CD4-positive, alpha-beta T cell treated with Interleukin-15 for 1 hour (primary cell): Measurements from ENCODE around the gene CPNE5.
"Not testable (repeated sequence)": the region's sequence is repeated elsewhere in the genome, so short reads cannot be mapped to it uniquely, and the experiment has no call there.

ENCODE experiments used
- DNase-seq: peaks from one replicate; pipeline ENCODE4 v3.0.0-alpha.2; 2020

Gene CPNE5

GRCh38 chr6:36739947-36740817, 99.1 kb downstream of the CPNE5 start:
- DNase-seq: no peak

GRCh38 chr6:36738108-36738507, 101.1 kb downstream of the CPNE5 start:
- DNase-seq: no peak

GRCh38 chr6:36737043-36737785, 102.0 kb downstream of the CPNE5 start:
- no peak for DNase-seq

- DNase-seq: peak; percentile 55
Measured at GRCh38 chr6:36735110-36736071, 103.9 kb downstream of the CPNE5 start.

DNA sequence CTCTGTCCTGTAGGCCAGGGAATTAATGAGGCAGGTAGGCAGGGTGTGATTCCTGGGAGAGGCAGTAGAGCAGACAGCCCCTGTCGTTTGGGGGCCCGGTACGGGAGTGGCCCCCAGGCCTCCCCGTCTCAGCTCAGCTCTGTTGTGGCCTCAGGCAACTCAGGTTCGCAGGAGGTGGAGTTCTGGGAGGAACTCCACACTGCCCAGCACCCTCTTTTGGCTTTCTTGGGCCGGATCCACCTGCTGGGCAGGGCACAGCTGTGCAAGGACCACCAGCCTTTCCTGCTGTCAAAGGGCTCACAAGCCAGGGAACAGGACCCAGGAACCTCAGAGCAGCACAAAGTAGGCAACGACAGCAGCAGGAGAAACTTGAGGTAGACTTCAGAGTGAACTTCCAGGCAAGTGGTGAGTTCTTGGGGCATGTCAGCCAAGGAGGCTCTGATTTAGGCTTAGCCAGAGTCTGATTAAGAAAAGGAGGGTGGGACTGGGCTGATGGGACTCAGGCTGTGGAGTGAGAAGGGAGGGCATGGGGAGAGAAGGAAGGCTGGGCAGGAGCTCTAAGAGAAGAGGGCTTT, 104.7 kb downstream of the CPNE5 start:
- no peak for DNase-seq

- no peak for DNase-seq
Measured at GRCh38 chr6:36733300-36733699, 105.9 kb downstream of the CPNE5 start.

DNA sequence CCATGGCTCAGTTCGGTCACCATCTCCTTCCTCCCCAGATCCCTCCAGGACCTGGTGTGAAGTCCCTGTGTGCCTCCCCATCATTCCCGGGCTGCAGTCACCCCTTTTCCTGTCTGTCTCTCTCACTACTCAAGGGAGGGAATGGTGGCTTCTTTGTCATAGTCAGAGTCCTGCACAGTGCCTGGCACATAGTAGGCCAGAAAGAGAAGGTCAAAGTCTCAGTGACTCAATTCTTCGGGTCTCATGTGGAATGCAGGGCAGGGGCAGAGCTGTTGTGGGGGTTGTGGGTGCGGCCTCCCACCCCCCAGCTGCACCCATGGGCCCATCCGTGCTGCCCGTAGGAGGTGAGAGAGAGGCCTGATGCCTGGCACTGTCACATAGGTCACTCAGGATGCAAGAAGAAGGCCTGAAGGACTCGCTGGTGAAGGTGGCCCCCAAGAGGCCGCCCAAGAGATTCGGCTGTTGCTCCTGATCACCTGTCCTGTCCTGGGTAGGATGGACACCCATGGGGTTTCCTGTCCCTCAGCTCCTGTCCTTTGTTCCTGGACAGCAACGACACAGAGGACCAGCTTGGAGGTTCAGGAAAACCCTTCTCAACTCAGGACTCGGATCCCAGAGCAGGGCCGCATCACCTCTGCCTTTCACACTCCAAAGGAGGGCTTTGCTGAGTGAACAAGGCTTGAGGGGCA, 107.5 kb downstream of the CPNE5 start:
- no peak for DNase-seq

DNA sequence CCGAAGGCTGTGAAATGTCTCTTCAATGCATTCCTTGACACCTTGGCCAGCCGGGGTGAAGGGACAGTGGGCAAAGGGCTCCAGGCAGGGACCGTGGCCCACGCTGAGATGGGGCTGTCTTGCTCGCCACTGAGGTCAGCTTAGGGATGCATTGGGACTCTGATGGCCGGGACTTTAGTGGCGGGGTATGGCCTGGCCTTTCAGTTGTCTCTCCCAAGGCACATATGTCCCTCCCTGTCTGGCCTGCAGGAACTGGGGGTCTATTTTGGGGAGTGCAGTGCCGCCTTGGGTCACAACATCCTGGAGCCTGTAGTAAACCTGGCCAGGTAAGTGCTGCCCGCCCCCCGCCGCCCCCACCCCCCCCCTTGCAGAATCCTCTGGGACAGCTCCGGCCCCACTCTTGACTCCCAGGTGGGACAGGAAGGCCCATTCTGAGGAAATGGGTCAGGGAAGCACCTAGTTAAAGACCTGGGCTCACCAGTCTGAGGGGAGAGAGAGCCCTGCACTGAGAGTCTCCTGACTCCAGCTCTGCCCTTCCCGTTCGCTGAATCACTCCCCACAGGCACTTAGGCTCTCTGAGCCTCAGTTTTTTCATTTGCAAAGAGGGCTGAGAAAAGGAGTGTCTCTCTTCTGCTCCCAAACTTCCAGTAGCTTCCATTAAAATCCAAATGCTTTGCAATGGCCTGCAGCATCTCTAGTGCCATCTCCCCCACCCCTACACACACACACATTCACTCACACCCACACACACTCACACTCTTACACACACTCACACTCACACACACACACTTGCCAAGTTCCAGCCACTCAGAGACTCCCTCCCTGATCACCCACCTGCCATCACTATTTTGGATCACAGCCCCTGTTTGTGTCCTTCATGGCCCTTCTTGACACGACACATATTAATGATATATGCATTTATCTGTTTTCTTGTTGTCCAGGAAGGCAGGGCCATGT, 108.5 kb downstream of the CPNE5 start:
- DNase-seq: no peak

DNA sequence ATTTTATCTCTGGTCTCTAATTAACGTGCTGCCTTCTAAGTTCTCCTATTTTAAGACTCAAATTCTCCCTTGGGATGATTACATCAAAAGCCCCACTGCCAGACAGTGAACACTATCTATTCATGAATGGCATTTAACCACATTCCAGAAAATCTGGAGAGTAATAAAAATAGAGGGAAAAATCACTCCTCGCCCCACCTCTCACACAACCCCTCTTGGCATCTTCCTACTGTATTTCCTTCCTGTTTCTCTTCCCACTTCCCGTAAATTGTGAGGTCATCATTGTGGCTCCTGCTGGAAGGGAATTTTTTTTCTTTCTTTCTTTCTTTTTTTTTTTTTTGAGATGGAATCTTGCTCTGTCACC, 110.1 kb downstream of the CPNE5 start:
- DNase-seq: no peak

- no peak for DNase-seq
Measured at GRCh38 chr6:36728289-36729160, 110.7 kb downstream of the CPNE5 start.

- DNase-seq: no peak
Measured at GRCh38 chr6:36727505-36728021, 111.7 kb downstream of the CPNE5 start.

DNA sequence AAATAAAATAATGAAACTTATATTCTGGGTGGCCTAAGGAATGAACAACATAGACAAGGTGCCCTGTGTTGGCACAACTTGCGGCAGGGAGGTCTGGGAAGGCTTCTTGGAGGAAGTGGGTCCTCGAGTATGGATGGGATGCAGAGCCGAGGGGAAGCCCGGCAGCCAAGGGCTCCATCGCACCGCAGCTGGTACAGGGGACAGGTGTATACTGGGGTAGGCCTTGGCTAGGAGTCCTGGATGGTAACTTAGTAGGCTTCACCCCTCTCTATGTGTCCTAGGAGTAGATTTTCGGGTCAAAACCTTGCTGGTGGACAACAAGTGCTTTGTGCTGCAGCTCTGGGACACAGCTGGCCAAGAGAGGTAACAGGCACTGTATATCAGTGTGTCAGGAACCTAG, 113.7 kb downstream of the CPNE5 start:
- DNase-seq: no peak

GRCh38 chr6:36724514-36725390, 114.5 kb downstream of the CPNE5 start:
- DNase-seq: no peak

DNA sequence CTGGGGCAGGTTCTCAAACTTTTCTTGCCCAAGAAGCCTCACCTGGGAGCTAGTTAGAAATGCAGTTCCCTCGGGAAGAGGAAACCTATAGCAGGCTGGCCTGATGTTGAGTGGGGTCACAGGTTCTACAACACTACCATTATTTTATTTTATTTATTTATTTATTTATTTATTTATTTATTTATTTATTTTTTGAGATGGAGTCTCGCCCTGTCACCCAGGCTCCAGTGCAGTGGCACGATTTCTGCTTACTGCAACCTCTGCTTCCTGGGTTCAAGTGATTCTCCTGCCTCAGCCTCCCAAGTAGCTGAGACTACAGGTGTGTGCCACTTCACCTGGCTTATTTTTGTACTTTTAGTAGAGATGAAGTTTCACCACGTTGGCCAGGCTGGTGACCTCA, 115.3 kb downstream of the CPNE5 start:
- DNase-seq: not testable (repeated sequence)

DNA sequence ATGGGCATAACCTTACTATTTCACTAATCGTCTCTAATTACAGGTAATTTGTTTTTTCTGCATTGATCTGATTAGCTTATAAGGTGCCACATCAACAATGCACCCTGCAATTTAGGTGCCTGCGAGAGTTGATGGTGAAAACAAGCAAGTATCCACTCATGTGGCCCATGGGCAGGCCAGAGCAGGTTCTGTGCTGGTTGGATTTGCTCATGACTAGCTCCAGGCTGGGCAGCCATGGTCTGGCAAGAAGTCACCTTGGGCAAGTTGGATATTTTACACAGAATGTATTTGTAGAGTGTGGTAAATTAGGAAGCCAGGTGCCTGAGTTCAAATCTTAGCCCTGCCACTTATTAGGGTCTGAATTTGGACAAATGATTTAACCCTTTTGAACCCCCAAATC, 116.4 kb downstream of the CPNE5 start:
- no peak for DNase-seq

DNA sequence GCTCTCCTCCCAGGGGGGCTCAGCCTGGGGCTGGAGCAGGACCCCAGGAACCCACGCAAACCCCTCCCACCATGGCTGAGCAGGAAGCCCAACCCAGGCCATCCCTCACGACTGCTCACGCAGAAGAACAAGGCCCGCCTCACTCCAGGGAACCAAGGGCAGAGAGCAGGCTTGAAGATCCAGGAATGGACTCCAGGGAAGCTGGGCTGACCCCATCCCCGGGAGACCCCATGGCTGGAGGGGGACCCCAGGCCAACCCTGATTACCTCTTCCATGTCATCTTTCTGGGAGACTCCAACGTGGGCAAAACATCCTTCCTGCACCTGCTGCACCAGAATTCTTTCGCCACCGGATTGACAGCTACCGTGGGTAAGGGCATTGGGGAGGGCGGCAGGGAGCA, 116.9 kb downstream of the CPNE5 start:
- DNase-seq: no peak

DNA sequence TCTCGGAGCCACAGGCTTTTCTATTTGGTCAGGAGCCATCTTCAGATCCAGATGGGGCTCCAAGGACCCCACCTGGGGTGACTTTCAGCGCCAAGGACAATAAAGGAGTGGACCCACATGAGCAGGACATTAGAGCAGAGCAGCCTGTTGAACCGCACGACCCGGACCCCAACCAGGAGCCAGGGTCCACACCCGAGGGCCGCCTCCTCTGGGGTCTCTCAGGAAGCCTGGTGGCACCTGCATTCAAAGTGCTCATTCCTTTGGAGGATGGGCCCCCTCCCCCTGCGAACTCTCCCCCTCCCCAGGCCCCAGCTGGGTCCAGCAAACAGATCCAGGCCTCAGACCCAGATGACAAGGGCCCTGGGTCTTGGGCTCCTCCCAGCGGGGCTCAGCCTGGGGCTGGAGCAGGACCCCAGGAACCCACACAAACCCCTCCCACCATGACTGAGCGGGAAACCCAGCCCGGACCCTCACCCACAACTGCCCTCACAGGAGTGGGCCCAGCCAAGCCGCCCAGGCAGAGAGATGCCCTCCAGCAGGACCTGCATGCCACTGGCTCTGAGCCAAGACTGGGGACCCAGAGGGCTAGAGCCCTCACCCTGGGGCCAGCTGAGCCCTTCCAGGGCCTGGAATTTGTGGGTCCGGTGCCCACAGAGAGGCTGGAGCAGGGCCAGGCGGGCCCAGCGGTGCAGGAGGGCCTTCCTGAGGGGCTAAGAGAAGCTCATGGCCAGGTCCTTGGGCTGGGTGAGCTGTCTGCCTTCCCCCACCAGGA, 117.7 kb downstream of the CPNE5 start:
- DNase-seq: no peak
